Adrenal gland (tissue), 5 donors: Measurements from ENCODE around the gene AFAP1L1.

ENCODE experiments used
- CTCF ChIP-seq, 6 experiments: fragments of 450-650 bp in 4 of 6; fragments of 200-600 bp in 2 of 6; sonication (generic) in 1 of 6; IDR thresholded peaks; 1 replicate in 5 of 6; 2 replicates in 1 of 6; pipeline versions ENCODE4 v1.5.1 to v1.8.0; 2016 to 2021; ENCODE audit warnings: antibody characterized with exemption in 6 of 6, mild to moderate bottlenecking in 2 of 6, moderate library complexity in 1 of 6
- POLR2A ChIP-seq, 2 donors: fragments of 450-650 bp; IDR thresholded peaks; one replicate each; pipeline ENCODE4 v1.6.1; 2017; ENCODE audit warnings: antibody characterized with exemption in 2 of 2, mild to moderate bottlenecking in 2 of 2, moderate library complexity in 1 of 2
- donor health status: DM: no; HTN: no; CAD: no.

- TF ChIP-seq CTCF (IDR thresholded peaks at IDR 0.05): no peak
- no peak for TF ChIP-seq POLR2A (IDR thresholded peaks at IDR 0.05)
These were observed 3.3 kb downstream of the AFAP1L1 start for GRCh38 chr5:149274939-149275338.
